ENCODE measurements around the gene RIN3.
A peak's percentile ranks its signal among the peaks of the same experiment; 100 is the strongest.

The RIN3 gene

DNA sequence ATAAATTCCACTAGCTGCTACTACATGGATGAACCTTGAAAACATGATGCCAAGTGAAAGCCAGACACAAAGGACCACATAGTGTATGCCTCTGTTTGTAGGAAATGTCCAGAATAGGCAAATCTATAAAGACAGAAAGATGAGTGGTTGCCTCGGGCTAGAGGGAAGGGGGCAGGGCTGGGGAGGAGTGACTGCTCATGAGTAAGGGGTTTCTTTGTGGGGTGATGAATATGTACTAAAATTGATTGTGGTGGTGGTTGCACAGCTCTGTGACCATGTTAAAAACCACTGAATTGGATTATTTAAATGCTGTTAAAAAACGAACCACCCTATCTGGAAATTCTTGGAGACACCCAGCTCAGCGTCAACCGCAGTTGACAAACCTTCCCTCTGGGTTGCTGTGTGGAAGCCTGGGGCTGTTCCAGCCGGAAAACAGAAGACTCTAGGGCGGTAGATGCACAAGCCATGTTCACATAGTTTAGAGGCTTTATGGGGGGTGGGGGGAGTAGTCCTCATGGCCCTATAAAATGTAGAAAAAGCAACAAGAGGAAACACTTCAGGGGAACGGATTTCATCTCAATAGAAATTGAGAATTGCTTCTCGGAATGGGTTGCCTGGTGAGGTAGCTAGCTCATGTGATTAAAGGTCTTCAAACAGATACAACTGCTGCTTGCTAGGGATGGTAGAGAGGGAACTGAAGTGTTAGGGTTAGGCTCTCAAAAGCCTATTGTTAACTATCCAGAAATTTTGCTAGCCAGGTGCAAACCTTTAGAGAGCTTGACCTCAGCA, 29.4 kb downstream of the RIN3 start:
- TF ChIP-seq, protein P1, sequence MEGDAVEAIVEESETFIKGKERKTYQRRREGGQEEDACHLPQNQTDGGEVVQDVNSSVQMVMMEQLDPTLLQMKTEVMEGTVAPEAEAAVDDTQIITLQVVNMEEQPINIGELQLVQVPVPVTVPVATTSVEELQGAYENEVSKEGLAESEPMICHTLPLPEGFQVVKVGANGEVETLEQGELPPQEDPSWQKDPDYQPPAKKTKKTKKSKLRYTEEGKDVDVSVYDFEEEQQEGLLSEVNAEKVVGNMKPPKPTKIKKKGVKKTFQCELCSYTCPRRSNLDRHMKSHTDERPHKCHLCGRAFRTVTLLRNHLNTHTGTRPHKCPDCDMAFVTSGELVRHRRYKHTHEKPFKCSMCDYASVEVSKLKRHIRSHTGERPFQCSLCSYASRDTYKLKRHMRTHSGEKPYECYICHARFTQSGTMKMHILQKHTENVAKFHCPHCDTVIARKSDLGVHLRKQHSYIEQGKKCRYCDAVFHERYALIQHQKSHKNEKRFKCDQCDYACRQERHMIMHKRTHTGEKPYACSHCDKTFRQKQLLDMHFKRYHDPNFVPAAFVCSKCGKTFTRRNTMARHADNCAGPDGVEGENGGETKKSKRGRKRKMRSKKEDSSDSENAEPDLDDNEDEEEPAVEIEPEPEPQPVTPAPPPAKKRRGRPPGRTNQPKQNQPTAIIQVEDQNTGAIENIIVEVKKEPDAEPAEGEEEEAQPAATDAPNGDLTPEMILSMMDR (IDR thresholded peaks at IDR 0.05; ENCODE audit: low read depth, low read length), result no peak
- DNase-seq (ENCODE audit: extremely low read depth, low read depth), result no peak

DNA sequence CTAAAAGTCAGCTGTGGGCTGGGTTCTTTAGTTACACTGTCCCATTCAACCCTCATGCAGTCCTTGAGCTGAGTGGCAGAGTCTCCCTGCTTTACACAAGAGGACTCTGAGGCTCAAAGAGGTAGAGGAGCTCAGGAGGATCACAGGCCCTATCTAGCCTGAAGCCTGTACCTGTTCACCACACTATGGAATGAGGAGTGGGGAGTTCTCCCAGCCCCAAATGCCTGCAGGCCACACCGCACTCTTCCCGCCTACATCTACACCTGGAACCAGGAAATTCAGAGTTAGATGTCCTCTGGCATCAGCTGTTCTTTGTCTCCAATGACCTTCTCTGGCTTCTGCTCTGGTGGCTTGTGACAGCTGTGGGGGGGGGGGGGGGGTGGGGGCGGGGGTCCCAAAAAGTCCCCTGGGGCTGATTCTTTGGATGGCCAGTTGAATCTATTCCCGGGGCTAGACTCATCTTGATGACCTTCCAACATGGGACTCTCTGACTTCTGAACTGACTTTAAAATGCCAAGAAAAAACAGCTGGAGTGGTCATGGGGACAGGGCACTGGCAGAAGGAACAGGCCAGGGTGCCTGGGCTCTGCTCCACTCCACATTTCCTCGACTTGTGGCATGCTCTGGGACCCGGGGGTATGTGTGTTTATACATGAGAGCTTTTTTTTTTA, 30.6 kb downstream of the RIN3 start:
- TF ChIP-seq, protein P1 (IDR thresholded peaks at IDR 0.05; ENCODE audit: low read depth, low read length), result no peak

DNA sequence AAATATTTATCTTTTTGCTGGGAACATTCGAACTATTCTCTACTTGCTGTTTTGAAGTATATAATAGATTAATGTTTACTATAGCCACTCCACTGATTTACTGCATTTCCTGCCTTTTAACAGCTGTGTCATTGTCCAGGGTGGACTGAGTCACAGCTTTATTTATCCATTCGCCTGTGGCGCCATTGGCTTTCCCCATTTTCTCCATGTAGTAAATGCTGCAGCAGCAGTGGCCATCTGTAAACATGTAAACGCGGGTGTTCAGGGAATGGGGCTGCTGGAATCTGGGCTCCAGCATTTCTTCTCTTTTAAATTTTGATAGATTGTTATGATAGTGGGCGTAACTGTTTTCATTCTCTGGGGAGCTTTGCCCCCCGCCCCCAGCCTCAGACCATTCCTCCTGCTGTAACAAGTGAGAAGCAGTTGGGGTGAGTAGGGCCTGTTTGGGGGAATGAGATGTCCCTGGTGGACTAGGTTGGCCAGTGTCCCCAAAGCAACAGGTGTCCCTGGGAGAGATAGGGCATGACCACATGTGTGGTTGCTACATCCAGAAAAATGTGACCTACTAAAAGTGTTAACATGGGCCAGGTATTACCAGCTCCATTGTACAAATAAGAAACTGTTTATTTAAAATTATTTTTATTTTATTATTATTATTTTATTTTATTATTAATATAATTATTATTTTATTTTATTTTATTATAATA, 32.9 kb downstream of the RIN3 start:
- no peak for DNase-seq (ENCODE audit: extremely low read depth, low read depth)
- TF ChIP-seq, protein P1 (IDR thresholded peaks at IDR 0.05; ENCODE audit: low read depth, low read length), result no peak

More for the DNA sequence above, 30.6 kb downstream of the RIN3 start:
- no peak for DNase-seq (ENCODE audit: extremely low read depth, low read depth)

DNA sequence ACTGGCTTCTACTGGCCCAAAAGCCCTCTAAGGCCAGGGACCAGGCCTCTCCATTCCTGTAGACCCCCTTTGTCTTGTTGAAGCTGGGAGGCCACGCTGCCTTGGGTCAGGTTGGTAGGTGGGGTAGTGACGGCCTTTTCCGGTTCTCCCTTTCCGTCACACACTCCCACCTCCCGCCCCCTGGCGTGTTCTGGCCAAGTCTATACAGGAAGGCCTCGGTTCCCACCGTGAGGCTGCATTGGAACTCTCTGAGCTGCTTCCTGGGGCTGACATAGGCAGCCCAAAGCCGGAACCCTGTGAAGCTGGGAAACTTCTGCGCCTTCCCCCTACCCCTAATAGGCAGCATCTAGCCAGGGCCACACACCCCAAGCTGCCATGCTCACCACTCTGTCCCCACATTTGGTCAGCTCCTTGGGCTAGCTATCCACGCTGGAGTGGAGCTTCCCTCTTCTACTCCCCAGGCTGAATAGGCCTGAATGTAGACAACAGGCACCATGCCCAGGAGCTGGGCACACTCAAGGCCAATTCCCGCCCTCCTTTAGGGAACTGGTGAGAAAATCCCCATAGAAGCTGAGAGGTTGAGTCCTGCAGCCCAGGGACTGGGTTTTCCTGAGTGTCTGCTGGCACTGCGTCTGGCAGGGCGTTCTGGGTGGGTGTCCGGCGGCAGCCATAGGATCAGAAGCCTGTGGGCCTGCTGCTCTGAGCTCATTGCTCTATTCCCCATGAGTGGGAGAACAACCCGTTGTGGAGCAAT, 35.7 kb downstream of the RIN3 start:
- no peak for DNase-seq (ENCODE audit: extremely low read depth, low read depth)
- TF ChIP-seq, protein P1 (IDR thresholded peaks at IDR 0.05; ENCODE audit: low read depth, low read length), result no peak

DNA sequence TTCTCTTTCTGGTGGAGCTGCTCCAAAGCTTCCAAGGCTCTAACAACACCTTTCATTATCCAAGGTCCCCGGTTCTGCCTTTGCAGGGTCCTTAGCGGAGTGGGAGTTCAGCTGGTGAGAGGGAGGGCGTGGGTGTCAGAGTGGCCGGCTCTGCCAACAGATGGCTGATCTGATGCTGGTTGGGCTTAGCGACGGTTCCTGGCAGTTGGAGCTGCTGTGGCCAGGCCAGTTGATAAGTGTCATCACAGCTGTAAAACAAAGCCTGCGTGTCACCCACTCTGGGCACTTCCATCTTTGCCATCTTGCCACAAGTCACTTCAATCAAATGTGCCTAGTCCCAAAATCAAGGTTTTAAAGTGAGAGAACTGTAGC, 36.3 kb downstream of the RIN3 start:
- peak; percentile 32 for DNase-seq (ENCODE audit: extremely low read depth, low read depth)
- TF ChIP-seq, protein P1 (IDR thresholded peaks at IDR 0.05; ENCODE audit: low read depth, low read length), result no peak

DNA sequence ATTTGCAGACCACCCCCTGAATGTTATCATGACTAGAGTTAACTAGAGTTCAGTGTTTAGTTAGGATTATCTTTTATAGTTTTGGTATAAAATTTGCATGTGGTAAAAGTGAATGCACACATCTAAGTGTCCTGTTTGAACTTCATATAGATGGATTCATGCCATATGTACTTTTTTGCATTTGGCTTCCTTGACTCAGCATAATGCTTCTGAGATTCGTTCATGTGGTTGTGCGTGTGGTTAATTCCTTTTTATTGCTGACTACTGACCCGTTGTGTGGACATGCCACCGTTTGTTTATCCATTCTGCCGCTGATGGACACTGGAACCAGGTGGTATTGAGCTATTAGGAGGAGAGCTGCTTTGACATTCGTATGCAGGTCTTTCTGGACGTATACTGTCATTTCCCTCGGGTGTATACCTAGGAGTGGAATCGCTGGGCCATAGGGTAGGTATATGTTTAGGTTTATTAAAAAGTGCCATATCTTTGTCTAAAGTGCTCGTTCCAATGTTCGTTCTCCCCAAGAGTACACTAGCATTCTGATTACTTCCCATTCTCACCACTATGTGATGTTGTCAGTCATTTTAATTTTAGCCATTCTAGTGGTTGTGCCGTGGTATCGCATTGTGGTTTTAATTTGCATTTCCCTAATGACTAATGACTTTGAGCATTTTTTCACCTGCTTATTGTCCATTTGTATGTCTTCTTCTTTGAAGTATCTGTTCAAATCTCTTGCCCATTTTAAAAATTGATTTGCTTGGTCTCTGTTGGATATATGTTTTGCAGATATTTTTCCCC, 37.7 kb downstream of the RIN3 start:
- TF ChIP-seq, protein P1 (IDR thresholded peaks at IDR 0.05; ENCODE audit: low read depth, low read length), result no peak
- DNase-seq (ENCODE audit: extremely low read depth, low read depth), result no peak
